Measurements from ENCODE around the gene WWP2. TPM values are rescaled to one million over a fixed set of nuclear protein-coding genes. Genes with fewer than 3 reads are reported as not detected.

Gene WWP2
- total RNA-seq, 4 donors from 2014 or later, result 21.9 to 32.8 (median 27.8) TPM

- DNase-seq (ENCODE audit: extremely low spot score), result no peak
- TF ChIP-seq EP300 (IDR thresholded peaks at IDR 0.05), result no peak
- no peak for TF ChIP-seq CTCF (IDR thresholded peaks at IDR 0.05)
- no peak for TF ChIP-seq POLR2A (IDR thresholded peaks at IDR 0.05; ENCODE audit: low read depth)
- TF ChIP-seq POLR2AphosphoS5 (IDR thresholded peaks at IDR 0.05), result no peak
- H3K27me3 ChIP-seq, result no peaks in the 10 kb centered on the region
- H3K9me3 ChIP-seq, result no peaks in the 10 kb centered on the region
- no peak overlapping the region for H3K27ac ChIP-seq (replicated peaks in 1 of 4)
- peaks cover 30 to 51% (median 43%) of the 10 kb centered on the region in 4 donors for H3K4me1 ChIP-seq
- H3K36me3 ChIP-seq, result peaks cover 0 to 6% (median under 1%) of the 10 kb centered on the region in 4 donors
- intact Hi-C loops (cut with DNase I), result no loop called here
- no peak overlapping the region for H3K4me3 ChIP-seq
- 100% methylated on average over 1 of the region's 1 CpG for whole genome bisulfite sequencing
Observed at GRCh38 chr16:69836257-69836656, 74.1 kb downstream of the WWP2 start.

- intact Hi-C loops (cut with DNase I), result no loop called here
- TF ChIP-seq POLR2A (IDR thresholded peaks at IDR 0.05; ENCODE audit: low read depth) (no peak), POLR2AphosphoS5 (IDR thresholded peaks at IDR 0.05) (no peak), CTCF (IDR thresholded peaks at IDR 0.05) (no peak), EP300 (IDR thresholded peaks at IDR 0.05) (no peak)
- Histone ChIP-seq H3K4me3 (no peak overlapping the region), H3K9me3 (no peaks in the 10 kb centered on the region), H3K4me1 (peaks cover 30 to 51% (median 40%) of the 10 kb centered on the region in 4 donors), H3K27me3 (no peaks in the 10 kb centered on the region), H3K36me3 (peaks cover 0 to 14% (median 6%) of the 10 kb centered on the region in 4 donors), H3K27ac (replicated peaks in 1 of 4) (no peak overlapping the region)
- no peak for DNase-seq (ENCODE audit: extremely low spot score)
- 89% methylated on average over 5 of the region's 5 CpGs for WGBS
Observed at GRCh38 chr16:69837380-69837779, 75.2 kb downstream of the WWP2 start.

- intact Hi-C loops (cut with DNase I), result no loop called here
- no peaks in the 10 kb centered on the region for H3K9me3 ChIP-seq
- H3K4me1 ChIP-seq, result peaks cover 26 to 45% (median 33%) of the 10 kb centered on the region in 4 donors
- no peaks in the 10 kb centered on the region for H3K27me3 ChIP-seq
- TF ChIP-seq POLR2AphosphoS5 (IDR thresholded peaks at IDR 0.05), result no peak
- DNase-seq (ENCODE audit: extremely low spot score), result no peak
- WGBS, result 54% methylated on average over 4 of the region's 4 CpGs
- H3K36me3 ChIP-seq, result peaks cover 0 to 20% (median 6%) of the 10 kb centered on the region in 4 donors
- H3K27ac ChIP-seq (replicated peaks in 1 of 4), result peak overlapping the region in 3 of 4 donors; percentile 35 to 53 (median 39)
- no peak overlapping the region for H3K4me3 ChIP-seq
Observed at GRCh38 chr16:69838489-69838888, 76.4 kb downstream of the WWP2 start.

GRCh38 chr16:69839240-69839688 is 77.1 kb downstream of the WWP2 start:
- intact Hi-C loops (cut with DNase I), result no loop called here
- no peak overlapping the region for H3K4me3 ChIP-seq
- WGBS, result 49% methylated on average over 2 of the region's 2 CpGs
- no peaks in the 10 kb centered on the region for H3K27me3 ChIP-seq
- DNase-seq (ENCODE audit: extremely low spot score), result no peak
- H3K4me1 ChIP-seq, result peaks cover 19 to 37% (median 27%) of the 10 kb centered on the region in 4 donors
- no peaks in the 10 kb centered on the region for H3K9me3 ChIP-seq
- peak overlapping the region in 3 of 4 donors; percentile 35 to 53 (median 39) for H3K27ac ChIP-seq (replicated peaks in 1 of 4)
- peaks cover 0 to 20% (median 6%) of the 10 kb centered on the region in 4 donors for H3K36me3 ChIP-seq
- TF ChIP-seq EP300 (IDR thresholded peaks at IDR 0.05) (no peak), POLR2AphosphoS5 (IDR thresholded peaks at IDR 0.05) (no peak), POLR2A (IDR thresholded peaks at IDR 0.05; ENCODE audit: low read depth) (no peak), CTCF (IDR thresholded peaks at IDR 0.05) (no peak)

GRCh38 chr16:69839798-69840409 is 77.8 kb downstream of the WWP2 start:
- TF ChIP-seq EP300 (IDR thresholded peaks at IDR 0.05) (no peak), CTCF (IDR thresholded peaks at IDR 0.05) (no peak), POLR2AphosphoS5 (IDR thresholded peaks at IDR 0.05) (no peak), POLR2A (IDR thresholded peaks at IDR 0.05; ENCODE audit: low read depth) (no peak)
- H3K27me3 ChIP-seq, result no peaks in the 10 kb centered on the region
- intact Hi-C loops (cut with DNase I), result no loop called here
- H3K4me1 ChIP-seq, result peaks cover 19 to 32% (median 27%) of the 10 kb centered on the region in 4 donors
- H3K4me3 ChIP-seq, result no peak overlapping the region
- peak overlapping the region in 3 of 4 donors; percentile 35 to 53 (median 39) for H3K27ac ChIP-seq (replicated peaks in 1 of 4)
- no peak for DNase-seq (ENCODE audit: extremely low spot score)
- H3K9me3 ChIP-seq, result no peaks in the 10 kb centered on the region
- peaks cover 0 to 26% (median 6%) of the 10 kb centered on the region in 4 donors for H3K36me3 ChIP-seq
- WGBS, result 53% methylated on average over 10 of the region's 10 CpGs
